Neuronal stem cell (in vitro differentiated cells): ENCODE data around the gene DMAP1.

ENCODE experiments used
- DNase-seq: peaks from one replicate; pipeline ENCODE4 v3.0.0-alpha.2; 2013; ENCODE audit warnings: low spot score
- H2AFZ ChIP-seq: one replicate; pipeline ENCODE4 v1.6.1; 2013; ENCODE audit warnings: mild to moderate bottlenecking, low read length, inconsistent platforms
- H2AK5ac ChIP-seq: 2 replicates; pipeline ENCODE4 v1.6.1; 2013; ENCODE audit warnings: low read depth, mild to moderate bottlenecking, inconsistent platforms, low read length, moderate library complexity, mixed read lengths
- H2BK120ac ChIP-seq: 2 replicates; pipeline ENCODE4 v1.6.1; 2013; ENCODE audit warnings: low read depth, mild to moderate bottlenecking, inconsistent platforms, low read length, moderate library complexity, mixed read lengths
- H2BK12ac ChIP-seq: one replicate; pipeline ENCODE4 v1.6.1; 2013; ENCODE audit warnings: low read length, inconsistent platforms
- H2BK15ac ChIP-seq: 2 replicates; pipeline ENCODE4 v1.6.1; 2013; ENCODE audit warnings: mild to moderate bottlenecking, low read length, inconsistent platforms, mixed read lengths
- H2BK5ac ChIP-seq: one replicate; pipeline ENCODE4 v1.6.1; 2013; ENCODE audit warnings: inconsistent platforms, mild to moderate bottlenecking, low read length, moderate library complexity
- H3K14ac ChIP-seq: one replicate; pipeline ENCODE4 v1.6.1; 2013; ENCODE audit warnings: low read length, inconsistent platforms
- H3K18ac ChIP-seq: 2 replicates; pipeline ENCODE4 v1.6.1; 2013; ENCODE audit warnings: low read length, inconsistent platforms
- H3K23ac ChIP-seq: 2 replicates; pipeline ENCODE4 v1.6.1; 2013; ENCODE audit warnings: low read depth, mild to moderate bottlenecking, mixed read lengths, low read length, inconsistent platforms; ENCODE audit not compliant: poor library complexity
- H3K27ac ChIP-seq: replicated peaks from 3 replicates; pipeline ENCODE4 v1.5.1; 2013; ENCODE audit warnings: low read length, inconsistent platforms
- H3K27me3 ChIP-seq, 3 experiments: 2 replicates each; pipeline ENCODE4 v1.6.1; 2013; ENCODE audit warnings: low read length in 3 of 3, mild to moderate bottlenecking in 2 of 3, inconsistent platforms in 1 of 3, low read depth in 1 of 3, mixed read lengths in 1 of 3, moderate library complexity in 1 of 3; ENCODE audit not compliant: control insufficient read depth in 3 of 3, insufficient read depth in 3 of 3
- H3K36me3 ChIP-seq, 2 donors: replicated peaks in 1 of 2; 2 replicates each; pipeline ENCODE4 v1.6.1; 2013; ENCODE audit warnings: low read length in 2 of 2; ENCODE audit not compliant: control insufficient read depth in 2 of 2, insufficient read depth in 2 of 2
- H3K4ac ChIP-seq: 2 replicates; pipeline ENCODE4 v1.6.1; 2013; ENCODE audit warnings: inconsistent platforms, mild to moderate bottlenecking, low read length, moderate library complexity
- H3K4me1 ChIP-seq, 2 donors: 1 replicate in 1 of 2; 2 replicates in 1 of 2; pipeline ENCODE4 v1.6.1; 2013; ENCODE audit warnings: low read length in 2 of 2, low read depth in 1 of 2; ENCODE audit not compliant: control insufficient read depth in 2 of 2, insufficient read depth in 1 of 2
- H3K4me2 ChIP-seq: one replicate; pipeline ENCODE4 v1.6.1; 2013; ENCODE audit warnings: mild to moderate bottlenecking, low read length, inconsistent platforms; ENCODE audit not compliant: insufficient read depth, poor library complexity, severe bottlenecking
- H3K4me3 ChIP-seq, 2 donors: 2 replicates each; pipeline ENCODE4 v1.5.1; 2013; ENCODE audit warnings: low read length in 2 of 2, mild to moderate bottlenecking in 2 of 2, inconsistent platforms in 1 of 2, moderate library complexity in 1 of 2
- H3K79me1 ChIP-seq: one replicate; pipeline ENCODE4 v1.6.1; 2013; ENCODE audit warnings: low read depth, mild to moderate bottlenecking, inconsistent platforms, low read length, moderate library complexity
- H3K9ac ChIP-seq: one replicate; pipeline ENCODE4 v1.6.1; 2013; ENCODE audit warnings: mild to moderate bottlenecking, low read depth, low read length, inconsistent platforms; ENCODE audit not compliant: poor library complexity
- H3K9me3 ChIP-seq, 2 donors: replicated peaks in 1 of 2; 2 replicates each; pipeline versions ENCODE3 to v1.6.1; 2013; ENCODE audit warnings: low read length in 2 of 2, mild to moderate bottlenecking in 2 of 2, inconsistent platforms in 1 of 2, low read depth in 1 of 2, mixed read lengths in 1 of 2, moderate library complexity in 1 of 2; ENCODE audit not compliant: control insufficient read depth in 2 of 2, insufficient read depth in 1 of 2
- H4K8ac ChIP-seq: one replicate; pipeline ENCODE4 v1.6.1; 2013; ENCODE audit warnings: low read depth, mild to moderate bottlenecking, inconsistent platforms, low read length, moderate library complexity
- H4K91ac ChIP-seq: one replicate; pipeline ENCODE4 v1.6.1; 2013; ENCODE audit warnings: low read length, low read depth, mild to moderate bottlenecking, inconsistent platforms; ENCODE audit not compliant: poor library complexity
- WGBS, 2 donors: extraction: QIAGEN DNeasy Blood & Tissue Kit; methylation state at CpG; one replicate each; pipeline ENCODE4 v1.1.7; 2013; ENCODE audit warnings: missing lambda C conversion rate in 2 of 2, mixed read lengths in 1 of 2; ENCODE audit not compliant: insufficient read length in 2 of 2, insufficient replicate concordance in 1 of 2; ENCODE audit errors: extremely low coverage in 2 of 2; 5-methylcytosine and 5-hydroxymethylcytosine counted together

DMAP1 gene

DNA sequence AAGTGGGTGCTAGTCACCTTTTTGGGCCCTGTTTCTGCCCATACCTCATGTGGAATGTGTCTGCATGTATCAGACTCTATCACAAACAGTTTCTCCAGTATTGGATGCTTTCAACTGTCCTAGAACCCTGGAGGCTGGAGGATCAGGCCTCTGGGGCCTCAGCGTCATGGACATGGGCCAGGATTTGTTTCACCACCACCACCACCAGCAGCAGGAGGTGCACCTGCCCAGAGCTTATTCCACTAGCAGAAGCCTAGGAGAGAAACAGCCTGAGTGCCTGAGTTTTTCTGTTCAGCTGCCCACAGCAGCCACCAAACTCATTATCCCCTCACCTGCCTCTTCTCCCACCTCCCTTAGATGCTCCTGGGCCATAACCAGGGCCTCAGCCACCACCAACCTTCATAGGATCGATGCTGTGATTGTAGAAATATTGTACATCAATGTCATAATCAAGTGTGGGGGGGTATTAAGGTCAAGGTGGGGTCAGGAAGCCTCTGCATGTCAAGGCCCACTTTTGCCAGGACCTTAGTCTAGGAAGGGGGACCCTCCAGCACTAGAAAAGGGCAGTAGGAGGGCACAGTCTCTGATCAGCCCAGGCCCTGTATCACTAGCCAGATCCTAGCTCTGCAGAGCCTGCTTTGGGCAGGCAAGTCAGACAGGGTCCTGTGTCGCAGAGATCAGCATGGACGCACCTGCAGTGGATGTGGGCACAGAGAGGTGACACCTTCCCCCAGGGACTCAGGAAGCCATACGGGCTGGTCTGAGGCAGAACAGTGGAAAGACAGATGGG lies 9.3 kb downstream of the DMAP1 start:
- Histone ChIP-seq H3K4me1 (peaks cover 0 to 4% of the 10 kb centered on the region in 2 donors), H2BK5ac (no peak overlapping the region), H3K27ac (no peak overlapping the region)

DNA sequence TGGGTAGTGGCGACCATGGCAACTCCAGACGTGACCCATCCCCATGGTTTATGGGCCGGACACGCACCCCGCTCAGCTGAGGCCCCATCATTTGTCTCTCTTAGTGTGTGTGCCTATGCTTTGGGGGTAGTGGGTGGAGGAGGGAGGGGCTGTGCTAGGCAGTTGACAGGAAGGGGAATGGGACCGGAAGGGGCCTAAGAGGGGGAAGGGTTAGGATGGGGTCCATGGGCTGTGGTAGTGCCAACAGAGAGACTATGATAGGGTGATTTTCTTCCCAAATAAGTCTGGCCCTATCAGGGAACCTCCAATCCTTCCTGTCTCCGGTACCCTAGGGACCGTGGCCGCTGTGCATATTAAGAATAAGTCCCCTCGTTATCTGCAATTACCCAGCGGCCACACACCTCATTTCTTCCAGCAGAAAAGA lies 9.9 kb downstream of the DMAP1 start:
- H3K9me3 ChIP-seq: peaks cover 12 to 14% of the 10 kb centered on the region in 2 donors
- H3K27ac ChIP-seq: no peak overlapping the region
- H4K91ac ChIP-seq: no peak overlapping the region
- H3K4ac ChIP-seq: no peak overlapping the region
- no peaks in the 10 kb centered on the region for H3K4me1 ChIP-seq
- H2AFZ ChIP-seq: no peak overlapping the region
- peak overlapping the region; percentile 20 for H4K8ac ChIP-seq
- no peak overlapping the region for H2BK5ac ChIP-seq
- H3K18ac ChIP-seq: peak overlapping the region; percentile 54
- H2BK15ac ChIP-seq: no peak overlapping the region
- WGBS, 2 donors: no CpG with 5 or more reads among the region's 11 CpGs
- H3K79me1 ChIP-seq: peaks cover 2% of the 10 kb centered on the region
- no peak overlapping the region for H3K4me2 ChIP-seq
- DNase-seq: no peak
- no peak overlapping the region for H3K23ac ChIP-seq
- no peak overlapping the region for H2BK12ac ChIP-seq
- no peaks in the 10 kb centered on the region for H3K27me3 ChIP-seq
- no peak overlapping the region for H3K4me3 ChIP-seq
- no peak overlapping the region for H2AK5ac ChIP-seq
- peak overlapping the region; percentile 18 for H3K9ac ChIP-seq
- H3K14ac ChIP-seq: no peak overlapping the region
- no peak overlapping the region for H2BK120ac ChIP-seq
- peaks cover 37 to 55% of the 10 kb centered on the region in 2 donors for H3K36me3 ChIP-seq

More for the DNA sequence above, 9.3 kb downstream of the DMAP1 start:
- Histone ChIP-seq H3K27me3 (no peaks in the 10 kb centered on the region), H3K4me3 (no peak overlapping the region), H3K9ac (peak overlapping the region; percentile 18), H3K9me3 (peaks cover 12 to 14% of the 10 kb centered on the region in 2 donors), H3K23ac (no peak overlapping the region), H3K18ac (peak overlapping the region; percentile 54), H3K14ac (no peak overlapping the region), H4K91ac (no peak overlapping the region), H3K4ac (no peak overlapping the region), H2AK5ac (no peak overlapping the region), H2BK15ac (no peak overlapping the region), H3K79me1 (peaks cover 2% of the 10 kb centered on the region), H2AFZ (no peak overlapping the region), H3K36me3 (peaks cover 38 to 60% of the 10 kb centered on the region in 2 donors), H3K4me2 (no peak overlapping the region), H2BK12ac (no peak overlapping the region), H4K8ac (peak overlapping the region; percentile 20), H2BK120ac (no peak overlapping the region)
- no peak for DNase-seq
- no CpG with 5 or more reads among the region's 5 CpGs for WGBS, 2 donors

DNA sequence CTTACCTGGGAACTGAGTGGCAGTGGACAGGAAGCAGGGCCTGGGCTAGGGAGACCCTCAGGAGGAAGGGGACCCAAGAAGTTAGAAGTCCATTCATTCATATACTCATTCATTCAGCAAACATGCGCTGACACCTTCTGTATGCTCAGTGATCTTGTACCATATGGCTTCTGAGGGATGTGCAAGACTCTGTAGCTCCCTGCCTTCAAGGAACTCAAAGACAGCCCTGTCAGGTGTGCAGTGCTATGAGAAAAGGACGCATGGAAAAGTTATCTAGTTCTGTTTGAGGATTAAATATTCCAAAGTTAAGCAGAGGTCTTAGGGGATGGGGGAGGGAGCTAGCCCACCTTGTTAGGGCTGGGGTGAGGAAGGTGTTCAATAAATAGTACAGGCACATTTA lies 12.5 kb downstream of the DMAP1 start:
- H2BK5ac ChIP-seq: no peak overlapping the region
- H2AK5ac ChIP-seq: no peak overlapping the region
- H4K8ac ChIP-seq: no peak overlapping the region
- no peak overlapping the region for H3K9ac ChIP-seq
- no peak for DNase-seq
- peaks cover 12 to 17% of the 10 kb centered on the region in 2 donors for H3K9me3 ChIP-seq
- no peak overlapping the region for H3K18ac ChIP-seq
- no peak overlapping the region for H2AFZ ChIP-seq
- H3K79me1 ChIP-seq: peaks cover 2% of the 10 kb centered on the region
- no peak overlapping the region for H2BK120ac ChIP-seq
- no peak overlapping the region for H3K27ac ChIP-seq
- no peak overlapping the region for H3K4me2 ChIP-seq
- H3K4ac ChIP-seq: no peak overlapping the region
- no peak overlapping the region for H2BK15ac ChIP-seq
- no peak overlapping the region for H3K23ac ChIP-seq
- WGBS, 2 donors: no CpG with 5 or more reads among the region's 2 CpGs
- H3K4me1 ChIP-seq: no peaks in the 10 kb centered on the region
- H2BK12ac ChIP-seq: no peak overlapping the region
- H3K27me3 ChIP-seq: no peaks in the 10 kb centered on the region
- H4K91ac ChIP-seq: no peak overlapping the region
- H3K14ac ChIP-seq: no peak overlapping the region
- H3K36me3 ChIP-seq: peaks cover 17 to 38% of the 10 kb centered on the region in 2 donors
- no peak overlapping the region for H3K4me3 ChIP-seq

DNA sequence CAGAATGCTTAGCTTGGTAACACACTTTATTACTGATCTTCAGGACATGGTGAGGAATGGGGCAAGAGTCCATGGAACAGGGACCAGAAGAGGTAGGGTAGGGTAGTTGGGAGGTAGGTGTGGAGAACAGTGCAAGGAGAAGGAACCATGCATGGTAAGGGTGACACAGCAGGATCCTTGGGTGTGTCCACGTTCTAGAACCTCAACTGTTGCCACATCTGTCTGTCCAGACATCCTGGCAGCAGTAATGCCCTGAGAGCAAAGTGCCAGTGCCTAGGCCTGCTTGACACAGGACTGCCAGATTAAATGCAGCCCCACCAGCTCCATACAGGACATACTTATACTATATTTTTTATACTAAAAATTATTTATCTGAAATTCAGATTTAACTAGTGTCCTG lies 13.9 kb downstream of the DMAP1 start:
- H2AFZ ChIP-seq: no peak overlapping the region
- H2BK12ac ChIP-seq: no peak overlapping the region
- no peaks in the 10 kb centered on the region for H3K4me1 ChIP-seq
- H3K36me3 ChIP-seq: peaks cover 13 to 34% of the 10 kb centered on the region in 2 donors
- no peak overlapping the region for H3K4me2 ChIP-seq
- no peaks in the 10 kb centered on the region for H3K79me1 ChIP-seq
- WGBS, 2 donors: no CpG with 5 or more reads among the region's 1 CpG
- no peak overlapping the region for H3K14ac ChIP-seq
- DNase-seq: no peak
- H3K27ac ChIP-seq: no peak overlapping the region
- no peaks in the 10 kb centered on the region for H3K27me3 ChIP-seq
- no peak overlapping the region for H2BK120ac ChIP-seq
- H3K4ac ChIP-seq: no peak overlapping the region
- no peak overlapping the region for H3K23ac ChIP-seq
- H2BK5ac ChIP-seq: no peak overlapping the region
- H3K9ac ChIP-seq: no peak overlapping the region
- no peak overlapping the region for H3K18ac ChIP-seq
- no peak overlapping the region for H2AK5ac ChIP-seq
- no peak overlapping the region for H4K8ac ChIP-seq
- no peak overlapping the region for H2BK15ac ChIP-seq
- H3K4me3 ChIP-seq: no peak overlapping the region
- H4K91ac ChIP-seq: no peak overlapping the region
- peaks cover 12 to 17% of the 10 kb centered on the region in 2 donors for H3K9me3 ChIP-seq
